Spleen (tissue), 11 donors: Measurements from ENCODE around the gene TSPAN3. TPM values are rescaled to one million over a fixed set of nuclear protein-coding genes. Genes with fewer than 3 reads are reported as not detected.

Source experiments
- DNase-seq: peaks from one replicate; pipeline ENCODE4 v3.0.0-alpha.2; 2020
- H3K27ac ChIP-seq, 8 donors: fragments of 200-600 bp; sonication (generic) in 7 of 8; 1 replicate in 4 of 8; 2 replicates in 4 of 8; pipeline versions ENCODE4 v1.5.0 to v1.8.0; 2016 to 2021; ENCODE audit warnings: inconsistent platforms in 4 of 8, mild to moderate bottlenecking in 4 of 8, moderate library complexity in 1 of 8
- H3K27me3 ChIP-seq, 7 donors: fragments of 200-600 bp; sonication (generic) in 6 of 7; replicated peaks in 1 of 7; 1 replicate in 4 of 7; 2 replicates in 3 of 7; pipeline versions ENCODE4 v1.5.0 to v1.8.0; 2016 to 2021; ENCODE audit warnings: inconsistent platforms in 3 of 7, mild to moderate bottlenecking in 1 of 7
- H3K36me3 ChIP-seq, 6 donors: fragments of 200-600 bp; sonication (generic) in 5 of 6; 1 replicate in 4 of 6; 2 replicates in 2 of 6; pipeline versions ENCODE4 v1.5.0 to v1.8.0; 2016 to 2021; ENCODE audit warnings: inconsistent platforms in 2 of 6
- H3K4me1 ChIP-seq, 6 donors: fragments of 200-600 bp; sonication (generic) in 5 of 6; 1 replicate in 3 of 6; 2 replicates in 3 of 6; pipeline versions ENCODE4 v1.5.0 to v1.8.0; 2016 to 2021; ENCODE audit warnings: inconsistent platforms in 3 of 6
- H3K4me3 ChIP-seq, 8 donors: fragments of 200-600 bp; sonication (generic) in 7 of 8; 1 replicate in 4 of 8; 2 replicates in 4 of 8; pipeline versions ENCODE4 v1.5.0 to v1.8.0; 2016 to 2021; ENCODE audit warnings: inconsistent platforms in 4 of 8, mild to moderate bottlenecking in 4 of 8, moderate library complexity in 2 of 8
- H3K9me3 ChIP-seq, 8 donors: fragments of 200-600 bp; sonication (generic) in 7 of 8; 1 replicate in 4 of 8; 2 replicates in 4 of 8; pipeline versions ENCODE4 v1.5.0 to v1.8.0; 2016 to 2021; ENCODE audit warnings: inconsistent platforms in 4 of 8
- POLR2A ChIP-seq, 3 donors: fragments of 450-650 bp; IDR thresholded peaks; one replicate each; pipeline ENCODE4 v1.5.1; 2017; ENCODE audit warnings: antibody characterized with exemption in 3 of 3, mild to moderate bottlenecking in 1 of 3
- POLR2AphosphoS5 ChIP-seq, 3 donors: sonication (generic); formaldehyde crosslinking; IDR thresholded peaks; one replicate each; pipeline ENCODE4 v1.5.1; 2017; ENCODE audit warnings: antibody characterized with exemption in 3 of 3
- WGBS, 5 donors: extraction: QIAGEN DNeasy Blood & Tissue Kit in 3 of 5; methylation state at CpG; one replicate each; pipeline versions ENCODE4 v1.1.5 to v1.1.7; 2013 to 2018; 5-methylcytosine and 5-hydroxymethylcytosine counted together
- intact Hi-C: fragments of 100-400 bp; cut with DNase I; formaldehyde crosslinking; loops from one replicate; pipeline ENCODE4 v1.15.0; 2023; ENCODE audit warnings: low total_unique reads
- polyA plus RNA-seq, 3 donors: library from polyadenylated mRNA; stranded (reverse); fragments of 200-250 nt; gene quantifications; one replicate each; pipeline ENCODE4 v1.2.1, GENCODE V29; 2013
- total RNA-seq, 7 donors: library from RNA; depleted of rRNA in 3 of 7; stranded (reverse); fragments of >200 nt in 3 of 7; fragmentation: NEBNext Ultra II Directional in 4 of 7; extraction: Animal tissue kit (Norgen Biotek cat#: 25700) in 4 of 7; gene quantifications; one replicate each; pipeline versions ENCODE4 v1.1.0 to v1.2.1, GENCODE V29; 2016 to 2021
- TF ChIP-seq, protein P1 (sequence below), 11 experiments: fragments of 200-600 bp in 7 of 11; fragments of 450-650 bp in 4 of 11; sonication (generic) in 4 of 11; IDR thresholded peaks in 8 of 11; conservative IDR thresholded peaks in 3 of 11; 1 replicate in 7 of 11; 2 replicates in 4 of 11; pipeline versions ENCODE4 v1.4.0 to v1.8.0; 2016 to 2021; ENCODE audit warnings: antibody characterized with exemption in 11 of 11, inconsistent platforms in 4 of 11, mild to moderate bottlenecking in 1 of 11
- donor health status: healthy with polysubstance abuse.
- donor health status: DM: no; HTN: no; CAD: no; lungs with moderate emphysema.
- donor health status: DM: no; HTN: no; CAD: no.
- donor health status: Bipolar disorder and iron deficiency.
- donor health status: healthy.
- donor health status: DM: no; HTN: no; CAD: no.
- donor health status: DM: yes; HTN: yes; CAD: no.

TSPAN3 gene
- total and polyA plus RNA-seq, 10 donors = 98.5 to 276 (median 141) TPM

- DNase-seq = no peak
- Histone ChIP-seq H3K4me3 (no peak overlapping the region), H3K9me3 (no peaks in the 10 kb centered on the region), H3K27me3 (no peaks in the 10 kb centered on the region), H3K27ac (no peak overlapping the region), H3K4me1 (peaks cover 15 to 91% (median 36%) of the 10 kb centered on the region in 6 donors), H3K36me3 (peaks cover 0 to 16% (median 1%) of the 10 kb centered on the region in 6 donors)
- intact Hi-C loops = no loop called here
- TF ChIP-seq POLR2A (IDR thresholded peaks at IDR 0.05) = no peak
- TF ChIP-seq, protein P1, sequence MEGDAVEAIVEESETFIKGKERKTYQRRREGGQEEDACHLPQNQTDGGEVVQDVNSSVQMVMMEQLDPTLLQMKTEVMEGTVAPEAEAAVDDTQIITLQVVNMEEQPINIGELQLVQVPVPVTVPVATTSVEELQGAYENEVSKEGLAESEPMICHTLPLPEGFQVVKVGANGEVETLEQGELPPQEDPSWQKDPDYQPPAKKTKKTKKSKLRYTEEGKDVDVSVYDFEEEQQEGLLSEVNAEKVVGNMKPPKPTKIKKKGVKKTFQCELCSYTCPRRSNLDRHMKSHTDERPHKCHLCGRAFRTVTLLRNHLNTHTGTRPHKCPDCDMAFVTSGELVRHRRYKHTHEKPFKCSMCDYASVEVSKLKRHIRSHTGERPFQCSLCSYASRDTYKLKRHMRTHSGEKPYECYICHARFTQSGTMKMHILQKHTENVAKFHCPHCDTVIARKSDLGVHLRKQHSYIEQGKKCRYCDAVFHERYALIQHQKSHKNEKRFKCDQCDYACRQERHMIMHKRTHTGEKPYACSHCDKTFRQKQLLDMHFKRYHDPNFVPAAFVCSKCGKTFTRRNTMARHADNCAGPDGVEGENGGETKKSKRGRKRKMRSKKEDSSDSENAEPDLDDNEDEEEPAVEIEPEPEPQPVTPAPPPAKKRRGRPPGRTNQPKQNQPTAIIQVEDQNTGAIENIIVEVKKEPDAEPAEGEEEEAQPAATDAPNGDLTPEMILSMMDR (IDR thresholded peaks at IDR 0.05 in 8 of 11, conservative IDR thresholded peaks at IDR 0.05 in 3 of 11) = no peak
- no peak for TF ChIP-seq POLR2AphosphoS5 (IDR thresholded peaks at IDR 0.05)
- 92 to 98% (median 95%) methylated on average over 4 of the region's 4 CpGs for WGBS, 5 donors
These were observed 12.4 kb downstream of the TSPAN3 start for GRCh38 chr15:77058468-77058867.

DNA sequence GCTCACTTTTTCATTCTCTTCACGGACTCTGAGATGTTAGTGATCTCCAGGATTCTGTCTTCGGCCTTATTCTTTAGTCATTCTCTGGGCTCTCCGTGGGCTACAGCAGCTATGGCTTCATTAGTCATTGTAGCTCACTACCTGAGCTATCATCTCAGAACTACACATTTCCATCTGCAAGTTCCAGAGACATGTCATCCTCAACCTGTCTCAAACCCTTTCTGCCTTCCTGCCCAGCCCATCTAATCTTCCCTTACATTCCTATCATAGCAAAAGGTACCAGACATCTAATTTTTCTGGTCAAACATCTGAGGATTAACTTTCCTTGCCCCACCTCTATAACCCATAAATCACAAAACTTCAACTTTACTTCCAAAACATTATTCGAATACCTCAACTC, 13.2 kb downstream of the TSPAN3 start:
- WGBS, 5 donors = 81 to 92% (median 92%) methylated on average over 4 of the region's 4 CpGs
- Histone ChIP-seq H3K27me3 (no peaks in the 10 kb centered on the region), H3K36me3 (peaks cover 0 to 22% (median 1%) of the 10 kb centered on the region in 6 donors), H3K27ac (no peak overlapping the region), H3K4me1 (peaks cover 15 to 83% (median 36%) of the 10 kb centered on the region in 6 donors), H3K9me3 (no peaks in the 10 kb centered on the region), H3K4me3 (no peak overlapping the region)
- DNase-seq = no peak
- intact Hi-C loops = no loop called here
- TF ChIP-seq POLR2AphosphoS5 (IDR thresholded peaks at IDR 0.05) = no peak
- TF ChIP-seq, protein P1 (IDR thresholded peaks at IDR 0.05 in 8 of 11, conservative IDR thresholded peaks at IDR 0.05 in 3 of 11) = no peak
- no peak for TF ChIP-seq POLR2A (IDR thresholded peaks at IDR 0.05)

DNA sequence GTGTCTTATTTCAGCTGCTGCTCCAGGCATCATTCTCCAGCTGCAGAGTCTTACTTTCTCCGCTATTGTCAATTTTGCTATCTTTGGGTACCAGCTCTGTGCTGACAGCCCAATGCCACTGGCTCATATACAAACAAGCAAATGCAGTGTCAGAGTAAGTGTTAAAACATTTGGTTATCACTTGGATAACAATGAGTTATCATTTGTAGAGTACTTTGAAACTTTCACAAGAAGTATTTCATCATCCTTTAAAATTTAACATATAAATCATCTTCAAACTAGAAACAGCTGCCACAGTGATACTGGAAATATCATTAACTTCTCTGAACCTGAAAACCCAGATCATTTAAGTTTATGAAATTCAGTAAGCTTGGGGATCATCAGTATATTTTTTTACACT, 13.8 kb downstream of the TSPAN3 start:
- H3K27ac ChIP-seq = no peak overlapping the region
- no peak for DNase-seq
- intact Hi-C loops = no loop called here

GRCh38 chr15:77053709-77054108, 17.2 kb downstream of the TSPAN3 start:
- WGBS, 5 donors = 90 to 99% (median 96%) methylated on average over 2 of the region's 2 CpGs

More for the DNA sequence above, 13.8 kb downstream of the TSPAN3 start:
- TF ChIP-seq POLR2A (IDR thresholded peaks at IDR 0.05) = no peak
- TF ChIP-seq POLR2AphosphoS5 (IDR thresholded peaks at IDR 0.05) = no peak
- TF ChIP-seq, protein P1 (IDR thresholded peaks at IDR 0.05 in 8 of 11, conservative IDR thresholded peaks at IDR 0.05 in 3 of 11) = no peak
- H3K9me3 ChIP-seq = no peaks in the 10 kb centered on the region
- peaks cover 15 to 77% (median 35%) of the 10 kb centered on the region in 6 donors for H3K4me1 ChIP-seq
- H3K36me3 ChIP-seq = peaks cover 0 to 28% (median 4%) of the 10 kb centered on the region in 6 donors
- no peaks in the 10 kb centered on the region for H3K27me3 ChIP-seq
- WGBS, 5 donors = 85 to 100% (median 97%) methylated on average over 1 of the region's 1 CpG
- no peak overlapping the region for H3K4me3 ChIP-seq

More at GRCh38 chr15:77053709-77054108, 17.2 kb downstream of the TSPAN3 start:
- Histone ChIP-seq H3K4me1 (peaks cover 0 to 43% (median 7%) of the 10 kb centered on the region in 6 donors), H3K27ac (no peak overlapping the region), H3K36me3 (peaks cover 0 to 58% (median 12%) of the 10 kb centered on the region in 6 donors), H3K9me3 (no peaks in the 10 kb centered on the region), H3K27me3 (no peaks in the 10 kb centered on the region), H3K4me3 (no peak overlapping the region)
- intact Hi-C loops = no loop called here
- DNase-seq = no peak
- TF ChIP-seq POLR2A (IDR thresholded peaks at IDR 0.05) = no peak
- TF ChIP-seq, protein P1 (IDR thresholded peaks at IDR 0.05 in 8 of 11, conservative IDR thresholded peaks at IDR 0.05 in 3 of 11) = no peak
- TF ChIP-seq POLR2AphosphoS5 (IDR thresholded peaks at IDR 0.05) = no peak
